ENCODE measurements around the gene DEDD2. TPM values are rescaled to one million over a fixed set of nuclear protein-coding genes. Genes with fewer than 3 reads are reported as not detected.

The DEDD2 gene
- total and polyA plus RNA-seq, 8 donors = 9.7 to 25.4 (median 13.7) TPM

GRCh38 chr19:42174188-42174587, 43.3 kb downstream of the DEDD2 start:
- WGBS, 2 donors = 75 to 86% methylated on average over 11 of the region's 11 CpGs
- FAIRE-seq = no peak

GRCh38 chr19:42173695-42174094, 43.8 kb downstream of the DEDD2 start:
- 74 to 75% methylated on average over 5 of the region's 5 CpGs for WGBS, 2 donors
- DNase-seq (no peak), FAIRE-seq (no peak), ATAC-seq (no peak)
- H3K4me3 ChIP-seq = no peak overlapping the region
- H3K27me3 ChIP-seq = no peaks in the 10 kb centered on the region
- no peak overlapping the region for H3K27ac ChIP-seq
- no peaks in the 10 kb centered on the region for H3K36me3 ChIP-seq
- no peaks in the 10 kb centered on the region for H3K4me1 ChIP-seq
- H3K9me3 ChIP-seq = no peaks in the 10 kb centered on the region
- intact Hi-C loops (cut with DNase I) = no loop called here
- TF ChIP-seq CTCF (IDR thresholded peaks at IDR 0.05) = no peak

More at GRCh38 chr19:42174188-42174587, 43.3 kb downstream of the DEDD2 start:
- no peak overlapping the region for H3K4me3 ChIP-seq
- DNase-seq (no peak), ATAC-seq (no peak)
- no peak for TF ChIP-seq CTCF (IDR thresholded peaks at IDR 0.05)
- intact Hi-C loops (cut with DNase I) = no loop called here
- H3K27me3 ChIP-seq = no peaks in the 10 kb centered on the region
- no peak overlapping the region for H3K27ac ChIP-seq
- H3K4me1 ChIP-seq = no peaks in the 10 kb centered on the region
- no peaks in the 10 kb centered on the region for H3K36me3 ChIP-seq
- no peaks in the 10 kb centered on the region for H3K9me3 ChIP-seq

GRCh38 chr19:42172261-42172660, 45.2 kb downstream of the DEDD2 start:
- no peaks in the 10 kb centered on the region for H3K9me3 ChIP-seq
- H3K27ac ChIP-seq = no peak overlapping the region
- intact Hi-C loops (cut with DNase I) = no loop called here
- H3K36me3 ChIP-seq = no peaks in the 10 kb centered on the region
- H3K4me3 ChIP-seq = no peak overlapping the region
- no peak for TF ChIP-seq CTCF (IDR thresholded peaks at IDR 0.05)
- WGBS, 2 donors = 65 to 73% methylated on average over 7 of the region's 7 CpGs
- no peak for FAIRE-seq
- no peak for ATAC-seq
- no peaks in the 10 kb centered on the region for H3K4me1 ChIP-seq
- no peaks in the 10 kb centered on the region for H3K27me3 ChIP-seq
- no peak for DNase-seq

DNA sequence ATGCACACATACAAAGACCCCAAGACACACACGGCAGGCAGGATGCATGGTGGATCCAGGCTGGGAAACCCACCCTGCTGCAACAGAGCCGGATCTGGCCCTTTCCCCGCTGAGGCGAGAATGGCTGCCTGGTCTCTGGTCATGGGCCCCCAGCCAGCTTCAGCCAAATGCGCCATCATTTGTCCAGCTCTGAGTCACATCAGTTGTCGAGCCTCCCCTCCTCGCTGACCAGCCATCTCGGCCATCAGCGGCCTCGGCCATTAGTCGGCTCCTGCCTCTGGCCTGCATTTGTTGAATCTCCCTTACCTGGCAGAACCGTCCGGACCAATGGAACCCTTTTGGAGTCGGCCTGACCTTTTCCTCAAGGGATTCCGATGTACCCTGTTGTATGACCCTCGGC, 46.8 kb downstream of the DEDD2 start:
- ATAC-seq (no peak), DNase-seq (no peak), FAIRE-seq (no peak)
- Histone ChIP-seq H3K27ac (no peak overlapping the region), H3K27me3 (no peaks in the 10 kb centered on the region), H3K4me1 (no peaks in the 10 kb centered on the region), H3K36me3 (no peaks in the 10 kb centered on the region), H3K9me3 (no peaks in the 10 kb centered on the region), H3K4me3 (no peak overlapping the region)
- intact Hi-C loops (cut with DNase I) = no loop called here
- TF ChIP-seq CTCF (IDR thresholded peaks at IDR 0.05) = no peak
- WGBS, 2 donors = 79 to 84% methylated on average over 16 of the region's 16 CpGs

GRCh38 chr19:42169486-42170413, 47.7 kb downstream of the DEDD2 start:
- ATAC-seq (no peak), FAIRE-seq (no peak), DNase-seq (no peak)
- Histone ChIP-seq H3K4me1 (no peaks in the 10 kb centered on the region), H3K4me3 (no peak overlapping the region), H3K27ac (no peak overlapping the region), H3K27me3 (no peaks in the 10 kb centered on the region), H3K9me3 (no peaks in the 10 kb centered on the region), H3K36me3 (no peaks in the 10 kb centered on the region)
- TF ChIP-seq CTCF (IDR thresholded peaks at IDR 0.05) = no peak
- intact Hi-C loops (cut with DNase I) = no loop called here
- 64 to 75% methylated on average over 19 of the region's 19 CpGs for WGBS, 2 donors

Measured in pancreas (tissue), 10 donors.